H9 (cell line): Measurements from ENCODE around the gene ZNF76. TPM values are rescaled to one million over a fixed set of nuclear protein-coding genes. Genes with fewer than 3 reads are reported as not detected.

Source experiments
- DNase-seq: peaks from one replicate; pipeline ENCODE4 v3.0.0-alpha.2; 2017
- H2AFZ ChIP-seq: one replicate; pipeline ENCODE4 v1.6.1; 2013; ENCODE audit warnings: mild to moderate bottlenecking, low read length, control low read depth, moderate library complexity
- H2AK5ac ChIP-seq: 2 replicates; pipeline ENCODE4 v1.6.1; 2013; ENCODE audit warnings: low read length, control low read depth, mixed read lengths; ENCODE audit not compliant: insufficient read length
- H2BK120ac ChIP-seq: one replicate; pipeline ENCODE4 v1.6.1; 2013; ENCODE audit warnings: low read depth, mild to moderate bottlenecking, low read length, control low read depth, inconsistent platforms; ENCODE audit not compliant: poor library complexity, severe bottlenecking
- H2BK12ac ChIP-seq: 2 replicates; pipeline ENCODE4 v1.6.1; 2013; ENCODE audit warnings: low read length, control low read depth, mixed read lengths, low read depth; ENCODE audit not compliant: insufficient read length
- H2BK15ac ChIP-seq: 2 replicates; pipeline ENCODE4 v1.6.1; 2013; ENCODE audit warnings: low read depth, low read length, control low read depth
- H2BK20ac ChIP-seq: one replicate; pipeline ENCODE4 v1.6.1; 2013; ENCODE audit warnings: low read depth, mild to moderate bottlenecking, low read length, control low read depth, inconsistent platforms; ENCODE audit not compliant: poor library complexity, severe bottlenecking
- H2BK5ac ChIP-seq: 2 replicates; pipeline ENCODE4 v1.6.1; 2013; ENCODE audit warnings: low read length, control low read depth, mixed read lengths; ENCODE audit not compliant: insufficient read length
- H3K14ac ChIP-seq: 2 replicates; pipeline ENCODE4 v1.6.1; 2013; ENCODE audit warnings: low read length, control low read depth; ENCODE audit not compliant: insufficient read depth
- H3K18ac ChIP-seq: 2 replicates; pipeline ENCODE4 v1.6.1; 2013; ENCODE audit warnings: low read depth, mild to moderate bottlenecking, mixed read lengths, low read length, control low read depth; ENCODE audit not compliant: insufficient read length
- H3K23ac ChIP-seq: 2 replicates; pipeline ENCODE4 v1.6.1; 2013; ENCODE audit warnings: low read length, control low read depth, mixed read lengths, low read depth; ENCODE audit not compliant: insufficient read length
- H3K23me2 ChIP-seq: 2 replicates; pipeline ENCODE4 v1.6.1; 2013; ENCODE audit warnings: low read depth, mild to moderate bottlenecking, mixed read lengths, low read length, control low read depth; ENCODE audit not compliant: insufficient read length, poor library complexity, severe bottlenecking
- H3K27ac ChIP-seq: 2 replicates; pipeline ENCODE4 v1.5.1; 2013; ENCODE audit warnings: low read length, control low read depth, mixed read lengths, low read depth; ENCODE audit not compliant: insufficient read length
- H3K27me3 ChIP-seq: 2 replicates; pipeline ENCODE4 v1.6.1; 2013; ENCODE audit warnings: low read length, control low read depth, inconsistent platforms; ENCODE audit not compliant: insufficient read depth
- H3K4ac ChIP-seq: 2 replicates; pipeline ENCODE4 v1.6.1; 2013; ENCODE audit warnings: low read depth, mild to moderate bottlenecking, control low read depth, inconsistent platforms, low read length, moderate library complexity
- H3K4me1 ChIP-seq: 2 replicates; pipeline ENCODE4 v1.6.1; 2013; ENCODE audit warnings: low read length, control low read depth, inconsistent platforms; ENCODE audit not compliant: insufficient read depth
- H3K4me2 ChIP-seq: 2 replicates; pipeline ENCODE4 v1.6.1; 2013; ENCODE audit warnings: low read length, control low read depth, mixed read lengths; ENCODE audit not compliant: insufficient read length, insufficient read depth
- H3K56ac ChIP-seq: 2 replicates; pipeline ENCODE4 v1.6.1; 2013; ENCODE audit warnings: low read depth, mild to moderate bottlenecking, mixed read lengths, low read length, control low read depth; ENCODE audit not compliant: insufficient read length
- H3K79me1 ChIP-seq: 2 replicates; pipeline ENCODE4 v1.6.1; 2013; ENCODE audit warnings: low read depth, mild to moderate bottlenecking, moderate library complexity, low read length, control low read depth, inconsistent platforms; ENCODE audit not compliant: insufficient read depth, poor library complexity, severe bottlenecking
- H3K79me2 ChIP-seq: 2 replicates; pipeline ENCODE4 v1.6.1; 2013; ENCODE audit warnings: low read length, control low read depth, inconsistent platforms; ENCODE audit not compliant: insufficient read depth
- H3K9ac ChIP-seq: 2 replicates; pipeline ENCODE4 v1.6.1; 2013; ENCODE audit warnings: low read length, control low read depth, mixed read lengths; ENCODE audit not compliant: insufficient read length; ENCODE audit errors: extremely low read depth
- H3K9me3 ChIP-seq: one replicate; pipeline ENCODE4 v1.6.1; 2013; ENCODE audit warnings: low read depth, low read length, inconsistent platforms; ENCODE audit not compliant: control insufficient read depth
- H3T11ph ChIP-seq: one replicate; pipeline ENCODE4 v1.6.1; 2013; ENCODE audit warnings: mild to moderate bottlenecking, low read length, control low read depth, inconsistent platforms
- H4K20me1 ChIP-seq: one replicate; pipeline ENCODE4 v1.6.1; 2013; ENCODE audit not compliant: control insufficient read depth, insufficient read length, insufficient read depth
- H4K5ac ChIP-seq: 2 replicates; pipeline ENCODE4 v1.6.1; 2013; ENCODE audit warnings: low read depth, mild to moderate bottlenecking, mixed read lengths, low read length, control low read depth; ENCODE audit not compliant: insufficient read length
- H4K8ac ChIP-seq: replicated peaks from 2 replicates; pipeline ENCODE4 v1.6.1; 2013; ENCODE audit warnings: low read length, control low read depth, mixed read lengths, low read depth; ENCODE audit not compliant: insufficient read length
- H4K91ac ChIP-seq: 2 replicates; pipeline ENCODE4 v1.6.1; 2013; ENCODE audit warnings: low read depth, mild to moderate bottlenecking, moderate library complexity, mixed read lengths, low read length, control low read depth; ENCODE audit not compliant: insufficient read length
- H3K27ac Mint-ChIP-seq, 3 experiments: 2 replicates in 2 of 3; 3 replicates in 1 of 3; pipeline ENCODE4 v1.8.0; 2020 to 2021; ENCODE audit warnings: mixed read lengths in 3 of 3, mild to moderate bottlenecking in 1 of 3, moderate library complexity in 1 of 3
- H3K27me3 Mint-ChIP-seq: 2 replicates; pipeline ENCODE4 v1.8.0; 2021; ENCODE audit warnings: low read depth, mild to moderate bottlenecking, moderate library complexity, mixed read lengths
- H3K36me3 Mint-ChIP-seq, 3 experiments: 2 replicates in 2 of 3; 3 replicates in 1 of 3; pipeline ENCODE4 v1.8.0; 2020 to 2021; ENCODE audit warnings: low read depth in 3 of 3, mixed read lengths in 3 of 3; ENCODE audit not compliant: insufficient read depth in 1 of 3
- H3K4me1 Mint-ChIP-seq, 2 experiments: 2 replicates each; pipeline ENCODE4 v1.8.0; 2020; ENCODE audit warnings: mixed read lengths in 2 of 2
- H3K4me3 Mint-ChIP-seq, 2 experiments: 2 replicates in 1 of 2; 3 replicates in 1 of 2; pipeline ENCODE4 v1.8.0; 2020 to 2021; ENCODE audit warnings: mild to moderate bottlenecking in 2 of 2, mixed read lengths in 2 of 2, moderate library complexity in 1 of 2
- H3K9me3 Mint-ChIP-seq, 2 experiments: 2 replicates in 1 of 2; 3 replicates in 1 of 2; pipeline ENCODE4 v1.8.0; 2020; ENCODE audit warnings: mild to moderate bottlenecking in 2 of 2, mixed read lengths in 2 of 2, moderate library complexity in 1 of 2
- WGBS: extraction: QIAGEN DNeasy Blood & Tissue Kit; methylation state at CpG from one replicate; pipeline ENCODE4 v1.1.7; 2013; ENCODE audit warnings: missing lambda C conversion rate, low lambda C conversion rate, mixed read lengths; ENCODE audit not compliant: insufficient read length; ENCODE audit errors: extremely low coverage; 5-methylcytosine and 5-hydroxymethylcytosine counted together
- total RNA-seq: library from RNA; stranded (reverse); gene quantifications from 2 replicates; pipeline ENCODE4 v1.2.1, GENCODE V29; 2021
- TF ChIP-seq, protein P1 (sequence below): fragments of 200-600 bp; sonication (generic); conservative IDR thresholded peaks from 3 replicates; pipeline ENCODE4 v1.8.0; 2021; ENCODE audit warnings: antibody characterized with exemption, mild to moderate bottlenecking

Gene ZNF76
- total RNA-seq, 1 experiment from 2014 or later = 21.1 TPM

- no peak within 1 kb of the TSS for H2AK5ac ChIP-seq
- H3K23ac ChIP-seq = no peak within 1 kb of the TSS
- no peaks in the 10 kb centered on the region for H3K9me3 ChIP-seq
- H3K9ac ChIP-seq = no peak within 1 kb of the TSS
- H4K8ac ChIP-seq = no peak within 1 kb of the TSS
- no peak within 1 kb of the TSS for H2BK5ac ChIP-seq
- H3K4ac ChIP-seq = no peak within 1 kb of the TSS
- no peaks in the 10 kb centered on the region for H3K9me3 Mint-ChIP-seq
- H4K20me1 ChIP-seq = no peaks in the 10 kb centered on the region
- no peaks in the 10 kb centered on the region for H3K79me2 ChIP-seq
- no peaks in the 10 kb centered on the region; a peak in 1 of 7 replicates for H3K36me3 Mint-ChIP-seq
- peak within 1 kb of the TSS; percentile 47 for H3K4me2 ChIP-seq
- peaks cover 91% of the 10 kb centered on the region for H3K27me3 Mint-ChIP-seq
- H3K23me2 ChIP-seq = peaks cover 7% of the 10 kb centered on the region
- no peaks in the 10 kb centered on the region for H3K79me1 ChIP-seq
- peaks cover 44 to 51% of the 10 kb centered on the region in 2 experiments for H3K4me1 Mint-ChIP-seq
- no peak within 1 kb of the TSS for H2BK120ac ChIP-seq
- no peak within 1 kb of the TSS for H3K14ac ChIP-seq
- H2BK20ac ChIP-seq = no peak within 1 kb of the TSS
- H3K56ac ChIP-seq = no peak within 1 kb of the TSS
- peak within 1 kb of the TSS in 1 of 3 experiments; percentile 23; a peak in 2 of 7 replicates for H3K27ac Mint-ChIP-seq
- TF ChIP-seq, protein P1, sequence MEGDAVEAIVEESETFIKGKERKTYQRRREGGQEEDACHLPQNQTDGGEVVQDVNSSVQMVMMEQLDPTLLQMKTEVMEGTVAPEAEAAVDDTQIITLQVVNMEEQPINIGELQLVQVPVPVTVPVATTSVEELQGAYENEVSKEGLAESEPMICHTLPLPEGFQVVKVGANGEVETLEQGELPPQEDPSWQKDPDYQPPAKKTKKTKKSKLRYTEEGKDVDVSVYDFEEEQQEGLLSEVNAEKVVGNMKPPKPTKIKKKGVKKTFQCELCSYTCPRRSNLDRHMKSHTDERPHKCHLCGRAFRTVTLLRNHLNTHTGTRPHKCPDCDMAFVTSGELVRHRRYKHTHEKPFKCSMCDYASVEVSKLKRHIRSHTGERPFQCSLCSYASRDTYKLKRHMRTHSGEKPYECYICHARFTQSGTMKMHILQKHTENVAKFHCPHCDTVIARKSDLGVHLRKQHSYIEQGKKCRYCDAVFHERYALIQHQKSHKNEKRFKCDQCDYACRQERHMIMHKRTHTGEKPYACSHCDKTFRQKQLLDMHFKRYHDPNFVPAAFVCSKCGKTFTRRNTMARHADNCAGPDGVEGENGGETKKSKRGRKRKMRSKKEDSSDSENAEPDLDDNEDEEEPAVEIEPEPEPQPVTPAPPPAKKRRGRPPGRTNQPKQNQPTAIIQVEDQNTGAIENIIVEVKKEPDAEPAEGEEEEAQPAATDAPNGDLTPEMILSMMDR = no peak
- H2BK15ac ChIP-seq = no peak within 1 kb of the TSS
- no peak within 1 kb of the TSS for H3K18ac ChIP-seq
- no peak within 1 kb of the TSS for H2AFZ ChIP-seq
- H3T11ph ChIP-seq = no peak within 1 kb of the TSS
- DNase-seq = peak; percentile 74
- H3K27ac ChIP-seq = no peak within 1 kb of the TSS
- peak within 1 kb of the TSS; percentile 69 to 85 for H3K4me3 Mint-ChIP-seq
- H3K27me3 ChIP-seq = peaks cover 40% of the 10 kb centered on the region; the same call in 1 of the 2 replicates
- H2BK12ac ChIP-seq = no peak within 1 kb of the TSS
- no CpG with 5 or more reads among the region's 89 CpGs for WGBS
- H3K4me1 ChIP-seq = peaks cover 2% of the 10 kb centered on the region; the same call in 1 of the 2 replicates
- no peak within 1 kb of the TSS for H4K5ac ChIP-seq
- H4K91ac ChIP-seq = no peak within 1 kb of the TSS
Measured at GRCh38 chr6:35213824-35214756, 45.4 kb upstream of the ZNF76 start, which contains the start of gene SCUBE3. Gene SCUBE3, plus strand, starts transcription at chr6:35213956. Its CDS starts 463 bp downstream, at chr6:35214419.
